ENCODE data around the gene RPS21. TPM values are rescaled to one million over a fixed set of nuclear protein-coding genes. Genes with fewer than 3 reads are reported as not detected.

RPS21 gene
- total RNA-seq, 1 donor from 2014 or later = 1,629 TPM

GRCh38 chr20:62377615-62378178 lies 9.2 kb upstream of the RPS21 start:
- Mint-ChIP-seq H3K27me3 (ENCODE audit: insufficient read depth, low read depth) (peaks cover 17% of the 10 kb centered on the region), H3K4me3 (no peak overlapping the region), H3K36me3 (peaks cover 12% of the 10 kb centered on the region), H3K9me3 (peaks cover 6% of the 10 kb centered on the region), H3K4me1 (peaks cover 11% of the 10 kb centered on the region), H3K27ac (no peak overlapping the region)
- no peak for TF ChIP-seq EZH2 (IDR thresholded peaks at IDR 0.05)
- no peak for TF ChIP-seq EZH2phosphoT487 (IDR thresholded peaks at IDR 0.05)
- no peak for TF ChIP-seq CTCF (IDR thresholded peaks at IDR 0.05)
- peaks cover 32% of the 10 kb centered on the region for H3F3A ChIP-seq (ENCODE audit: low read depth)
- H4K20me1 ChIP-seq (ENCODE audit: low read depth) = no peaks in the 10 kb centered on the region
- no peaks in the 10 kb centered on the region for H3K27me3 ChIP-seq
- H3K4me2 ChIP-seq = no peak overlapping the region
- H3K36me3 ChIP-seq = no peaks in the 10 kb centered on the region
- no peaks in the 10 kb centered on the region for H3K79me2 ChIP-seq (ENCODE audit: low read depth)
- no peaks in the 10 kb centered on the region for H3K9me3 ChIP-seq (ENCODE audit: low read depth)
- no peak overlapping the region for H2AFZ ChIP-seq (replicated peaks)
- H3K4me1 ChIP-seq = peaks cover 13% of the 10 kb centered on the region
- DNase-seq (ENCODE audit: low spot score) = no peak
- peak overlapping the region; percentile 91 for H3K27ac ChIP-seq
- H3K9ac ChIP-seq = no peak overlapping the region
- no peak overlapping the region for H3K4me3 ChIP-seq

- Histone ChIP-seq H3K27me3 (no peaks in the 10 kb centered on the region), H3K9me3 (ENCODE audit: low read depth) (no peaks in the 10 kb centered on the region), H2AFZ (replicated peaks) (no peak overlapping the region), H3K9ac (no peak overlapping the region), H3K4me3 (no peak overlapping the region), H3K79me2 (ENCODE audit: low read depth) (no peaks in the 10 kb centered on the region), H3K36me3 (no peaks in the 10 kb centered on the region), H3K4me2 (no peak overlapping the region), H4K20me1 (ENCODE audit: low read depth) (no peaks in the 10 kb centered on the region), H3K27ac (peak overlapping the region; percentile 29), H3K4me1 (peaks cover 13% of the 10 kb centered on the region), H3F3A (ENCODE audit: low read depth) (peaks cover 37% of the 10 kb centered on the region)
- Mint-ChIP-seq H3K27me3 (ENCODE audit: insufficient read depth, low read depth) (peaks cover 17% of the 10 kb centered on the region), H3K36me3 (peaks cover 12% of the 10 kb centered on the region), H3K4me1 (peaks cover 11% of the 10 kb centered on the region), H3K27ac (no peak overlapping the region), H3K4me3 (no peak overlapping the region), H3K9me3 (peaks cover 4% of the 10 kb centered on the region)
- TF ChIP-seq EZH2phosphoT487 (IDR thresholded peaks at IDR 0.05) = no peak
- no peak for TF ChIP-seq CTCF (IDR thresholded peaks at IDR 0.05)
- TF ChIP-seq EZH2 (IDR thresholded peaks at IDR 0.05) = no peak
- DNase-seq (ENCODE audit: low spot score) = no peak
Observed at GRCh38 chr20:62378215-62378614, 8.7 kb upstream of the RPS21 start.

GRCh38 chr20:62381202-62381797 lies 5.6 kb upstream of the RPS21 start:
- Mint-ChIP-seq H3K36me3 (peaks cover 12% of the 10 kb centered on the region), H3K27ac (no peak overlapping the region), H3K4me1 (peaks cover 27% of the 10 kb centered on the region), H3K4me3 (no peak overlapping the region), H3K9me3 (peaks cover 4% of the 10 kb centered on the region), H3K27me3 (ENCODE audit: insufficient read depth, low read depth) (peaks cover 13% of the 10 kb centered on the region)
- Histone ChIP-seq H3K79me2 (ENCODE audit: low read depth) (peaks cover 28% of the 10 kb centered on the region), H3K4me2 (no peak overlapping the region), H3K9ac (no peak overlapping the region), H2AFZ (replicated peaks) (no peak overlapping the region), H3K36me3 (no peaks in the 10 kb centered on the region), H3K4me3 (no peak overlapping the region), H3K27me3 (no peaks in the 10 kb centered on the region), H3F3A (ENCODE audit: low read depth) (peaks cover 38% of the 10 kb centered on the region), H4K20me1 (ENCODE audit: low read depth) (peaks cover 15% of the 10 kb centered on the region), H3K27ac (no peak overlapping the region), H3K4me1 (peaks cover 13% of the 10 kb centered on the region), H3K9me3 (ENCODE audit: low read depth) (no peaks in the 10 kb centered on the region)
- TF ChIP-seq EZH2 (IDR thresholded peaks at IDR 0.05) (no peak), EZH2phosphoT487 (IDR thresholded peaks at IDR 0.05) (no peak), CTCF (IDR thresholded peaks at IDR 0.05) (no peak)
- DNase-seq (ENCODE audit: low spot score) = no peak
